Spinal cord (tissue), 10 donors: ENCODE results near the gene TAPBP. TPM values are rescaled to one million over a fixed set of nuclear protein-coding genes. Genes with fewer than 3 reads are reported as not detected.
"Not testable (repeated sequence)": the region's sequence is repeated elsewhere in the genome, so short reads cannot be mapped to it uniquely, and the experiment has no call there.

Experiments used
- DNase-seq, 6 donors: peaks; one replicate each; pipeline versions ENCODE4 v3.0.0 to v3.0.0-alpha.2; 2013 to 2015; ENCODE audit warnings: low spot score in 6 of 6, low read depth in 4 of 6
- H3K27ac ChIP-seq: one replicate; pipeline ENCODE4 v1.5.1; 2013; ENCODE audit warnings: low read depth, low read length, control low read depth
- H3K27me3 ChIP-seq: one replicate; pipeline ENCODE4 v1.6.1; 2013; ENCODE audit warnings: low read length; ENCODE audit not compliant: control insufficient read depth, insufficient read depth
- H3K36me3 ChIP-seq: one replicate; pipeline ENCODE4 v1.6.1; 2013; ENCODE audit warnings: low read length; ENCODE audit not compliant: control insufficient read depth, insufficient read depth
- H3K4me1 ChIP-seq: one replicate; pipeline ENCODE4 v1.6.1; 2013; ENCODE audit warnings: low read length; ENCODE audit not compliant: control insufficient read depth, insufficient read depth
- H3K4me3 ChIP-seq: one replicate; pipeline ENCODE4 v1.5.1; 2013; ENCODE audit warnings: low read depth, low read length, control low read depth
- H3K9me3 ChIP-seq: one replicate; pipeline ENCODE4 v1.6.1; 2013; ENCODE audit warnings: low read length; ENCODE audit not compliant: control insufficient read depth, insufficient read depth
- WGBS: methylation state at CpG from one replicate; pipeline ENCODE4 v1.1.5; 2013; ENCODE audit warnings: missing lambda C conversion rate; ENCODE audit not compliant: insufficient coverage; 5-methylcytosine and 5-hydroxymethylcytosine counted together
- polyA plus RNA-seq, 2 donors: library from polyadenylated mRNA; unstranded; fragments of 120-200 nt; gene quantifications; one replicate each; pipeline ENCODE4 v1.2.1, GENCODE V29; 2013; ENCODE audit not compliant: insufficient read length in 2 of 2
- total RNA-seq, 2 donors: library from RNA; depleted of rRNA in 1 of 2; stranded (reverse); fragments of 120-200 nt in 1 of 2; fragments of >200 nt in 1 of 2; gene quantifications; one replicate each; pipeline versions ENCODE4 v1.2.3 to v1.2.4, GENCODE V29; 2013 to 2014
- donor health status: healthy.

TAPBP gene
- total and polyA plus RNA-seq, 4 donors = 41.3 to 49.2 (median 45.4) TPM

- Histone ChIP-seq H3K27me3 (no peaks in the 10 kb centered on the region), H3K36me3 (peaks cover 80% of the 10 kb centered on the region), H3K4me1 (peaks cover 26% of the 10 kb centered on the region), H3K27ac (no peak overlapping the region), H3K4me3 (no peak overlapping the region), H3K9me3 (no peaks in the 10 kb centered on the region)
- no peak for DNase-seq
- 91% methylated on average over 8 of the region's 13 CpGs for WGBS
Measured at GRCh38 chr6:33279257-33279695, 34.6 kb downstream of the TAPBP start.

- H3K4me3 ChIP-seq = no peak overlapping the region
- DNase-seq = no peak
- peaks cover 31% of the 10 kb centered on the region for H3K4me1 ChIP-seq
- H3K27ac ChIP-seq = no peak overlapping the region
- peaks cover 82% of the 10 kb centered on the region for H3K36me3 ChIP-seq
- H3K27me3 ChIP-seq = no peaks in the 10 kb centered on the region
- WGBS = no CpG with 5 or more reads among the region's 3 CpGs
- no peaks in the 10 kb centered on the region for H3K9me3 ChIP-seq
Measured at GRCh38 chr6:33278810-33279209, 35.1 kb downstream of the TAPBP start.

GRCh38 chr6:33278392-33278741 lies 35.5 kb downstream of the TAPBP start:
- no peaks in the 10 kb centered on the region for H3K27me3 ChIP-seq
- H3K27ac ChIP-seq = no peak overlapping the region
- H3K36me3 ChIP-seq = peaks cover 82% of the 10 kb centered on the region
- H3K4me3 ChIP-seq = peak overlapping the region; percentile 66
- H3K4me1 ChIP-seq = peaks cover 35% of the 10 kb centered on the region
- 86% methylated on average over 4 of the region's 9 CpGs for WGBS
- DNase-seq = no peak
- H3K9me3 ChIP-seq = no peaks in the 10 kb centered on the region

- peak overlapping the region; percentile 87 for H3K27ac ChIP-seq
- peaks cover 78% of the 10 kb centered on the region for H3K36me3 ChIP-seq
- no peaks in the 10 kb centered on the region for H3K27me3 ChIP-seq
- H3K4me3 ChIP-seq = peak overlapping the region; percentile 66
- peaks cover 36% of the 10 kb centered on the region for H3K4me1 ChIP-seq
- peak in 1 of 6 donors; percentile 19 for DNase-seq
- 36% methylated on average over 35 of the region's 39 CpGs for WGBS
- no peaks in the 10 kb centered on the region for H3K9me3 ChIP-seq
Measured at GRCh38 chr6:33277663-33278391, 36.1 kb downstream of the TAPBP start.

- peaks cover 71% of the 10 kb centered on the region for H3K36me3 ChIP-seq
- peak within 1 kb of the TSS; percentile 66 for H3K4me3 ChIP-seq
- H3K27me3 ChIP-seq = no peaks in the 10 kb centered on the region
- no peaks in the 10 kb centered on the region for H3K9me3 ChIP-seq
- peak in 2 of 6 donors; percentile 81 to 87 for DNase-seq
- WGBS = under 1% methylated on average over 80 of the region's 80 CpGs
- peak within 1 kb of the TSS; percentile 87 for H3K27ac ChIP-seq
- peaks cover 36% of the 10 kb centered on the region for H3K4me1 ChIP-seq
Measured at GRCh38 chr6:33276864-33277662, 36.8 kb downstream of the TAPBP start, which contains the start of gene B3GALT4. Gene B3GALT4, plus strand, starts transcription at chr6:33277123. Its CDS starts 297 bp downstream, at chr6:33277420.

- no peak for DNase-seq
- Histone ChIP-seq H3K27ac (peak overlapping the region; percentile 75), H3K36me3 (peaks cover 67% of the 10 kb centered on the region), H3K4me1 (peaks cover 36% of the 10 kb centered on the region), H3K9me3 (no peaks in the 10 kb centered on the region), H3K4me3 (peak overlapping the region; percentile 66), H3K27me3 (no peaks in the 10 kb centered on the region)
Measured at GRCh38 chr6:33276581-33276863, 37.4 kb downstream of the TAPBP start.

- 75% methylated on average over 3 of the region's 16 CpGs for WGBS
- peak overlapping the region; percentile 75 for H3K27ac ChIP-seq
- H3K9me3 ChIP-seq, H3K27me3 ChIP-seq, DNase-seq: not testable (repeated sequence)
- H3K4me1 ChIP-seq = peaks cover 40% of the 10 kb centered on the region
- peaks cover 67% of the 10 kb centered on the region for H3K36me3 ChIP-seq
- peak overlapping the region; percentile 66 for H3K4me3 ChIP-seq
Measured at GRCh38 chr6:33275795-33276580, 37.9 kb downstream of the TAPBP start.

- H3K4me1 ChIP-seq = peaks cover 45% of the 10 kb centered on the region
- DNase-seq = no peak
- WGBS = 88% methylated on average over 6 of the region's 14 CpGs
- H3K4me3 ChIP-seq = no peak overlapping the region
- H3K27me3 ChIP-seq = no peaks in the 10 kb centered on the region
- H3K9me3 ChIP-seq = no peaks in the 10 kb centered on the region
- H3K36me3 ChIP-seq = peaks cover 50% of the 10 kb centered on the region
- no peak overlapping the region for H3K27ac ChIP-seq
Measured at GRCh38 chr6:33273924-33274902, 39.7 kb downstream of the TAPBP start.
